HFFc6 (cell line): ENCODE results near the gene FDXR. TPM values are rescaled to one million over a fixed set of nuclear protein-coding genes. Genes with fewer than 3 reads are reported as not detected.
"Not testable (repeated sequence)": the region's sequence is repeated elsewhere in the genome, so short reads cannot be mapped to it uniquely, and the experiment has no call there.

Experiments used
- DNase-seq: peaks from one replicate; pipeline ENCODE4 v3.0.0-alpha.2; 2018
- H3K27ac Mint-ChIP-seq: 2 replicates; pipeline ENCODE4 v1.8.0; 2020; ENCODE audit warnings: mild to moderate bottlenecking, mixed read lengths
- H3K27me3 Mint-ChIP-seq: 2 replicates; pipeline ENCODE4 v1.8.0; 2021; ENCODE audit warnings: mild to moderate bottlenecking, moderate library complexity, mixed read lengths; ENCODE audit not compliant: insufficient read depth
- H3K36me3 Mint-ChIP-seq: 2 replicates; pipeline ENCODE4 v1.8.0; 2021; ENCODE audit warnings: low read depth, mixed read lengths
- H3K4me1 Mint-ChIP-seq: 2 replicates; pipeline ENCODE4 v1.8.0; 2020; ENCODE audit warnings: low read depth, mixed read lengths
- H3K4me3 Mint-ChIP-seq: 2 replicates; pipeline ENCODE4 v1.8.0; 2020; ENCODE audit warnings: mild to moderate bottlenecking, moderate library complexity, mixed read lengths
- H3K9me3 Mint-ChIP-seq: 2 replicates; pipeline ENCODE4 v1.8.0; 2020; ENCODE audit warnings: mild to moderate bottlenecking, mixed read lengths
- total RNA-seq, 6 experiments: library from RNA; stranded (reverse); fragmentation: NEBNext Ultra II Directional; extraction: Animal tissue kit (Norgen Biotek cat#: 25700); gene quantifications; 2 replicates in 1 of 6; 3 replicates in 5 of 6; pipeline ENCODE4 v1.2.3, GENCODE V29; 2021
- TF ChIP-seq, protein P1 (sequence below): fragments of 200-600 bp; sonication (generic); IDR thresholded peaks from 2 replicates; pipeline ENCODE4 v1.5.0; 2021; ENCODE audit warnings: antibody characterized with exemption, mild to moderate bottlenecking

Gene FDXR
- total RNA-seq, 6 experiments from 2014 or later, result 25.5 to 35.5 (median 33.9) TPM

- DNase-seq, result no peak
- peaks cover 22% of the 10 kb centered on the region for H3K27me3 Mint-ChIP-seq
- no peaks in the 10 kb centered on the region for H3K4me1 Mint-ChIP-seq
- no peak overlapping the region for H3K27ac Mint-ChIP-seq
- H3K36me3 Mint-ChIP-seq, result no peaks in the 10 kb centered on the region
- TF ChIP-seq, protein P1, sequence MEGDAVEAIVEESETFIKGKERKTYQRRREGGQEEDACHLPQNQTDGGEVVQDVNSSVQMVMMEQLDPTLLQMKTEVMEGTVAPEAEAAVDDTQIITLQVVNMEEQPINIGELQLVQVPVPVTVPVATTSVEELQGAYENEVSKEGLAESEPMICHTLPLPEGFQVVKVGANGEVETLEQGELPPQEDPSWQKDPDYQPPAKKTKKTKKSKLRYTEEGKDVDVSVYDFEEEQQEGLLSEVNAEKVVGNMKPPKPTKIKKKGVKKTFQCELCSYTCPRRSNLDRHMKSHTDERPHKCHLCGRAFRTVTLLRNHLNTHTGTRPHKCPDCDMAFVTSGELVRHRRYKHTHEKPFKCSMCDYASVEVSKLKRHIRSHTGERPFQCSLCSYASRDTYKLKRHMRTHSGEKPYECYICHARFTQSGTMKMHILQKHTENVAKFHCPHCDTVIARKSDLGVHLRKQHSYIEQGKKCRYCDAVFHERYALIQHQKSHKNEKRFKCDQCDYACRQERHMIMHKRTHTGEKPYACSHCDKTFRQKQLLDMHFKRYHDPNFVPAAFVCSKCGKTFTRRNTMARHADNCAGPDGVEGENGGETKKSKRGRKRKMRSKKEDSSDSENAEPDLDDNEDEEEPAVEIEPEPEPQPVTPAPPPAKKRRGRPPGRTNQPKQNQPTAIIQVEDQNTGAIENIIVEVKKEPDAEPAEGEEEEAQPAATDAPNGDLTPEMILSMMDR, result no peak
- H3K4me3 Mint-ChIP-seq, result no peak overlapping the region
- peaks cover 10% of the 10 kb centered on the region; the same call in 1 of the 2 replicates for H3K9me3 Mint-ChIP-seq
Observed at GRCh38 chr17:74916136-74916850, 43.5 kb upstream of the FDXR start.

DNA sequence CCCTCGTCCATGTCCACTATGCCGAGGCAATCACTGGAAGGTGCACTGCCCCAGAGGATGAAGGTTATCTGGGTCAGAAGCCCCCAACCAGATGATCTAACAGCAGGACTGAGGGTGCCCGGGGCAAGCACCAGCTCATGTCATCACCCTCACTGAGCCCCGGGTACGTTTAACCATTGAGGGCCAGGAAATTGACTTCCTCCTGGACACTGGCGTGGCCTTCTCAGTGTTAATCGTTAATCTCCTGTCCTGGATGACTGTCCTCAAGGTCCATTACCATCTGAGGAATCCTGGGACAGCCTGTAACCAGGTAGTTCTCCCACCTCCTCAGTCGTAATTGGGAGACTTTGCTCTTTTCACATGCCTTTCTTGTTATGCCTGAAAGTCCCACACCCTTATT, 38.6 kb upstream of the FDXR start:
- H3K4me1 Mint-ChIP-seq, result not testable (repeated sequence)
- peaks cover 13% of the 10 kb centered on the region; the same call in 1 of the 2 replicates for H3K9me3 Mint-ChIP-seq

DNA sequence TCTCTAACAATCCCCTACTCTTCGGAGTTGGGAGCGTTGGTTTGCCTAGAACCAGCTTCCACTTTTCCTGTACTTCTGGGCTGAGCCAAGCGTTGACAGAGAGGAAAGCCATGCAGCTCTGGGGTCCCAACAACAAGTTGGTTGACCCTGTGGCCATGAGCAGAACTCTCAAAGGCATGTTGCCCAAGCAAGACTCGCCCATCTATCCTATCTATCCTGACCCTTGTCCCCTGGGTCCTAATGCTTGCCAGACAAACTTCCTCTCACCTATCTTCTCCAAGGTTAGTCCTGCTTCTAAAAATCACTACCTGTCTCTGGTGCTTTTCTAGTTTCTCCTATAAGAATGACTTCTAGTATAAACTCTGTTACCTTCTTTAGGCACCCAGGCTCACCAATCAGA, 36.3 kb upstream of the FDXR start:
- peaks cover 15% of the 10 kb centered on the region; the same call in 1 of the 2 replicates for H3K9me3 Mint-ChIP-seq

More for the DNA sequence above, 38.6 kb upstream of the FDXR start:
- DNase-seq, H3K4me3 Mint-ChIP-seq, H3K36me3 Mint-ChIP-seq, H3K27ac Mint-ChIP-seq: not testable (repeated sequence)
- peaks cover 34% of the 10 kb centered on the region for H3K27me3 Mint-ChIP-seq

GRCh38 chr17:74907012-74907411, 34.2 kb upstream of the FDXR start:
- Mint-ChIP-seq H3K36me3 (no peaks in the 10 kb centered on the region), H3K27me3 (peaks cover 29% of the 10 kb centered on the region), H3K4me3 (no peak overlapping the region), H3K27ac (no peak overlapping the region), H3K9me3 (peaks cover 5% of the 10 kb centered on the region; the same call in 1 of the 2 replicates), H3K4me1 (no peaks in the 10 kb centered on the region)
- no peak for DNase-seq
- TF ChIP-seq, protein P1, result no peak

More for the DNA sequence above, 36.3 kb upstream of the FDXR start:
- not testable (repeated sequence) for H3K27ac Mint-ChIP-seq, DNase-seq, H3K36me3 Mint-ChIP-seq, H3K4me3 Mint-ChIP-seq, H3K4me1 Mint-ChIP-seq
- peaks cover 27% of the 10 kb centered on the region for H3K27me3 Mint-ChIP-seq

DNA sequence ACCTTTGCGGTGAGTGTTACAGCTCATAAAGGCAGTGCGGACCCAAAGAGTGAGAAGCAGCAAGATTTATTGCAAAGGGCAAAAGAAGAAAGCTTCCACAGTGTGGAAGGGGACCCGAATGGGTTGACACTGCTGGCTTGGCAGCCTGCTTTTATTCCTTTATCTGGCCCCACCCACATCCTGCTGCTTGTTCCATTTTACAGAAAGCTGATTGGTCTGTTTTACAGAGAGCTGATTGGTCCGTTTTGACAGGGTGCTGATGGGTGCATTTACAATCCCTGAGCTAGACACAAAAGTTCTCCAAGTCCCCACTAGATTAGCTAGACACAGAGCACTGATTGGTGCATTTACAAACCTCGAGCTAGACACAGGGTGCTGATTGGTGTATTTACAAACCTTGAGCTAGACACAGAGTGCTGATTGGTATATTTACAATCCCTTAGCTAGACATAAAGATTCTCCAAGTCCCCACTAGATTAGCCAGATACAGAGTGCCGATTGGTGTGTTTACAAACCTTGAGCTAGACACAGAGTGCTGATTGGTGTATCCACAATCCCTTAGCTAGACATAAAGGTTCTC, 33.5 kb upstream of the FDXR start:
- H3K36me3 Mint-ChIP-seq, H3K9me3 Mint-ChIP-seq, H3K4me1 Mint-ChIP-seq, DNase-seq, H3K27ac Mint-ChIP-seq, H3K4me3 Mint-ChIP-seq: not testable (repeated sequence)
- peaks cover 29% of the 10 kb centered on the region for H3K27me3 Mint-ChIP-seq

GRCh38 chr17:74904687-74905409, 32.1 kb upstream of the FDXR start:
- Mint-ChIP-seq H3K27me3 (peaks cover 25% of the 10 kb centered on the region), H3K4me3 (no peak overlapping the region), H3K27ac (no peak overlapping the region), H3K4me1 (no peaks in the 10 kb centered on the region), H3K9me3 (peaks cover 5% of the 10 kb centered on the region; the same call in 1 of the 2 replicates), H3K36me3 (no peaks in the 10 kb centered on the region)
- TF ChIP-seq, protein P1, result no peak
- DNase-seq, result no peak

GRCh38 chr17:74903671-74904070, 30.9 kb upstream of the FDXR start:
- Mint-ChIP-seq H3K4me3 (no peak overlapping the region), H3K27me3 (peaks cover 20% of the 10 kb centered on the region), H3K9me3 (peaks cover 5% of the 10 kb centered on the region; the same call in 1 of the 2 replicates), H3K36me3 (no peaks in the 10 kb centered on the region), H3K27ac (no peak overlapping the region), H3K4me1 (no peaks in the 10 kb centered on the region)
- TF ChIP-seq, protein P1, result no peak
- DNase-seq, result no peak
